ENCODE measurements around the gene ZFYVE9.

DNA sequence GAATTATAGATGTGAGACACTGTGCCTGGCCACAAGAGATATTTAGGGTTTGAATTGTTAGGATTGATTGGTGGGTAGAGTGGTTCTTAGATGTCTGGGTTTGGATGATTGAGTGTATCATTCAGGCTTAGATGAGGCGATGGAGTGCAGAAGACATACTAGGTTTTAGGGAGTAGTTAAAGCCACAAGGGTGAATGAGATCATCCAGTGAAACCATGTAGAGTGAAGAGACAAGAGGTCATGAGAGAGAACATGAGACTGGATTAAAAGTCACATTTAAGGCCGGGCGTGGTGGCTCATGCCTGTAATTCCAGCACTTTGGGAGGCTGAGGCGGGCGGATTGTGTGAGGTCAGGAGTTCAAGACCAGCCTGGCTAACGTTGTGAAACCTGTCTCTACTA, 37.2 kb downstream of the ZFYVE9 start:
- TF ChIP-seq POLR2A (IDR thresholded peaks at IDR 0.05; ENCODE audit: low read depth, low read length) (no peak), POLR2AphosphoS5 (IDR thresholded peaks at IDR 0.05; ENCODE audit: low read depth, low read length) (no peak), TAF1 (IDR thresholded peaks at IDR 0.05; ENCODE audit: borderline replicate concordance, low read depth, low read length) (no peak)
